Ishikawa (cell line): Measurements from ENCODE around the gene ESPNL.

Experiments
- CEBPB ChIP-seq: IDR thresholded peaks from 2 replicates; pipeline ENCODE4 v1.6.1; 2012
- CREB1 ChIP-seq: IDR thresholded peaks from 2 replicates; pipeline ENCODE4 v1.6.1; 2012; ENCODE audit warnings: low read depth
- EGR1 ChIP-seq: IDR thresholded peaks from 2 replicates; pipeline ENCODE4 v1.6.1; 2012
- EP300 ChIP-seq: IDR thresholded peaks from 2 replicates; pipeline ENCODE4 v1.6.1; 2012; ENCODE audit warnings: borderline replicate concordance
- FOXM1 ChIP-seq: IDR thresholded peaks from 2 replicates; pipeline ENCODE4 v1.6.1; 2012; ENCODE audit warnings: low read depth, borderline replicate concordance
- NFIC ChIP-seq: IDR thresholded peaks from 2 replicates; pipeline ENCODE4 v1.6.1; 2012
- RAD21 ChIP-seq: IDR thresholded peaks from 2 replicates; pipeline ENCODE4 v1.6.1; 2012; ENCODE audit warnings: low read depth
- REST ChIP-seq: IDR thresholded peaks from 2 replicates; pipeline ENCODE4 v1.6.1; 2012; ENCODE audit warnings: low read depth, mild to moderate bottlenecking
- TAF1 ChIP-seq: IDR thresholded peaks from 2 replicates; pipeline ENCODE4 v1.6.1; 2012; ENCODE audit warnings: low read depth, mild to moderate bottlenecking
- TCF12 ChIP-seq: IDR thresholded peaks from 2 replicates; pipeline ENCODE4 v1.6.1; 2012; ENCODE audit warnings: low read depth
- TEAD4 ChIP-seq: IDR thresholded peaks from 2 replicates; pipeline ENCODE4 v1.6.1; 2012
- YY1 ChIP-seq: IDR thresholded peaks from 2 replicates; pipeline ENCODE4 v1.6.1; 2012; ENCODE audit warnings: low read depth
- ZBTB7A ChIP-seq: IDR thresholded peaks from 2 replicates; pipeline ENCODE4 v1.6.1; 2012; ENCODE audit warnings: low read depth
- TF ChIP-seq, protein P1 (sequence below): IDR thresholded peaks from 2 replicates; pipeline ENCODE4 v1.6.1; 2012
- TF ChIP-seq, protein P2 (sequence below): IDR thresholded peaks from 2 replicates; pipeline ENCODE4 v1.6.1; 2012

The ESPNL gene

GRCh38 chr2:238090887-238091286 lies 9.3 kb upstream of the ESPNL start:
- TF ChIP-seq TCF12 (no peak), ZBTB7A (no peak), EP300 (no peak), CEBPB (no peak), EGR1 (no peak), TAF1 (no peak), YY1 (no peak), FOXM1 (no peak), TEAD4 (no peak), REST (no peak), CREB1 (no peak), RAD21 (no peak), NFIC (no peak)
- TF ChIP-seq, protein P1, sequence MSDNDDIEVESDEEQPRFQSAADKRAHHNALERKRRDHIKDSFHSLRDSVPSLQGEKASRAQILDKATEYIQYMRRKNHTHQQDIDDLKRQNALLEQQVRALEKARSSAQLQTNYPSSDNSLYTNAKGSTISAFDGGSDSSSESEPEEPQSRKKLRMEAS, result no peak
- TF ChIP-seq, protein P2, sequence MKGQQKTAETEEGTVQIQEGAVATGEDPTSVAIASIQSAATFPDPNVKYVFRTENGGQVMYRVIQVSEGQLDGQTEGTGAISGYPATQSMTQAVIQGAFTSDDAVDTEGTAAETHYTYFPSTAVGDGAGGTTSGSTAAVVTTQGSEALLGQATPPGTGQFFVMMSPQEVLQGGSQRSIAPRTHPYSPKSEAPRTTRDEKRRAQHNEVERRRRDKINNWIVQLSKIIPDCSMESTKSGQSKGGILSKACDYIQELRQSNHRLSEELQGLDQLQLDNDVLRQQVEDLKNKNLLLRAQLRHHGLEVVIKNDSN, result no peak

DNA sequence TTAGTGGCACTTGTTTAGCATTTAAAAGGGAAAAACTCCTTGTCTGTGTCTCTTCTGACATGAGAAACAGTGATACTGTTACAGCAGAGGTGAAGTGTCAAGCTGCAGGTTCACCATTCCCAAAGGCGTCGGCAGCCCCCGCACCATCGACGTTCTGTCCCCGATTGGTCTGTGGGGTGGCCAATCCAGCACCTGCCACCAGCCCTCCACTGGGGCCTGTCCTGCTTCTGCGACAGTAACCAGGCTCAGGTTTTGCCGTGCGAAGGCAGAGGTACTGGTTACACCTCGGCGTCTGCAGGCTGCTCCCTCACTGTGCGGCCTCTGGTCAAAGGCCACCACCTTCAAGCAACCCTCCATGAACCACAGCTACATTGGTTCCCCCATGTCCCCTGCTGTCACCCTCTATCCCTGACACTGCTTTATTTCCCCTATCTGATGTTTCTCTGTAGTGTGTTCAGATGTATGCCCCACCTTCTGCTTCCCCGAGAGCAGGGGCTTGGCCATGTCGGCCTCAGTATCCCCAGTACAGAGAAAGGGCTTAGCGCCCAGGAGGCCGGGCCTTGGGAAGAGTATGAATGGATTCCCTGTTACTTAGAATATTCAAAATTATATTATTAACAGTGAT lies 8.6 kb upstream of the ESPNL start:
- TF ChIP-seq, protein P2, result no peak
- TF ChIP-seq, protein P1, result no peak
- TF ChIP-seq EP300 (no peak), RAD21 (no peak), YY1 (no peak), EGR1 (no peak), TCF12 (no peak), FOXM1 (no peak), TEAD4 (no peak), ZBTB7A (no peak), NFIC (no peak), TAF1 (no peak), CREB1 (no peak), REST (no peak), CEBPB (no peak)

DNA sequence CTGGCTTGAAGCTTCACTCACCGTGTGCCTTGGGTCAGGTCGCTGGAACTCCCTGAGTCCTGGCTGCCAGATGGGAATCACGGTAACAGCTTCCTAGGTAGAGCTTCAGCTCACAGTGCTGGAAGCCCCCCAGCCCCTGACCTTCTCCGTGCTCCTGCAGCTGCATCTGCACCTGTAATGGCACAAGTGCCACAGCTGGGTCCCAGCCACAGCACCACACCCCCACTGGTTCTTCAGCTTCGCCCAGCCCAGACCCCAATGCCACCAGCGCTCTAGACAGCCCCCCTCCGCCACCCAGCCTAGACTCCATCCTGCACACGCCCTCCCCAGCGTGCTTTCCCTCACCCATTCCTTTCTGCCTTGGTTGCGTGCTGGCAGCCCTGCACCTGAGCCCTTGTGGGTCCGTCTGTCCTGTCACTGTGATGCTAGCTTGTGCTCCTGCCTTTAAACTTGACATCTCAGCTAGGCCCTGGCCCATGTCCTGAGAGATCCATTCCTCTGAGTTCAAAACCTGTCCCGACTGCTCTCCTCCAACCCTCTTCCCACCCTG lies 7.6 kb upstream of the ESPNL start:
- TF ChIP-seq EP300 (no peak), FOXM1 (no peak)

DNA sequence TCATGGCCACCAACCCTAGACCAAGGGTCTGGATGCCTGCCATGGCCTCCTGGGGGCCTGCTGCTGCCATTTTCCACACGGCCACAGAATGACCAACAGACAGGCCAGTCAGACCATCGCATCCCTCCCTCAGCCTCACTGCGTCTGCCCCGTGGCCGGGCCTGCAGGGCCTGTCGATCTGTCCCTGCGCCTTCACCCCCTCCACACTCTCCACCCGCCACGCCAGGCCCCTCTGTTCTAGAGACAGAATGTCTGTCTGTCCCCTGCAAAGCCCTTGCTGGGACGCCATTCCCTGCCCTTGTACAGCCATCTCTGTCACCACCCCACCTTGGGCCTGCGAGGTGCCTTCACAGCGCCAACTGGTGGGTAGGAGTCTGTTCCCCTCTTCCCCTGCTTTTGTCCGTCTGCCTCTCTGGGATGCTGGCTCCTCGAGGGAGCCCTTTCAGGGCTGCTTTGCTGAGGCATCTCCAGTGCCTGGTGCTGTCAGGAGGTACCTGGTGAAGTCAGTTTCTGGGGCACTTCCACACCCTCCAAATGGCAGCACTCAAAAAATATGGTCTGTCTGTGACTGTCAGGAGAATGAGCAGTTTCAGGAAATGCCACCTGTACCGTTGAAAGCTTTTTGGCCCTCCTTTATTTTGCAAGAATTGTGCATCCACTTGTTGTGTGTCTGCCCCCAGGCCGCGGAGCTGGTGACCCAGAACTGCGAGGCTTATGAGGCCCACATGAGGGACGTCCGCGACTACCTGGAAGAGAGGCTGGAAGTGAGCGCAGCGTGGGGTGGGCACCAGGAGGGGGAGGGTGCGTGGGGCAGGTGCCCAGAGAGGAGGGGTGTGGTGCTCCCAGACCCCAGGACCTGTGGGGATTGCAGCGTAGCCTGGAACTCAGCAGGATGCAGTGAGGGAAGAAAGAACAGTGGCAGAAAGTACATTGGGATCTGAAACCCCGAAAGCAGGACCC lies 6.7 kb upstream of the ESPNL start:
- TF ChIP-seq EGR1, result no peak
- TF ChIP-seq RAD21, result no peak
- TF ChIP-seq REST, result no peak
- no peak for TF ChIP-seq ZBTB7A
